GM21360 (cell line): Measurements from ENCODE around the gene GANC.
"Not testable (repeated sequence)": the region's sequence is repeated elsewhere in the genome, so short reads cannot be mapped to it uniquely, and the experiment has no call there.

Experiments
- ATAC-seq: cut with Tn5 transposase; IDR thresholded peaks from one replicate; pipeline ENCODE4 v1.9.1; 2021; ENCODE audit warnings: mild to moderate bottlenecking, moderate library complexity; ENCODE audit not compliant: unreplicated experiment

Gene GANC

GRCh38 chr15:42283671-42284070 lies 10.7 kb downstream of the GANC start:
- ATAC-seq, result no peak

DNA sequence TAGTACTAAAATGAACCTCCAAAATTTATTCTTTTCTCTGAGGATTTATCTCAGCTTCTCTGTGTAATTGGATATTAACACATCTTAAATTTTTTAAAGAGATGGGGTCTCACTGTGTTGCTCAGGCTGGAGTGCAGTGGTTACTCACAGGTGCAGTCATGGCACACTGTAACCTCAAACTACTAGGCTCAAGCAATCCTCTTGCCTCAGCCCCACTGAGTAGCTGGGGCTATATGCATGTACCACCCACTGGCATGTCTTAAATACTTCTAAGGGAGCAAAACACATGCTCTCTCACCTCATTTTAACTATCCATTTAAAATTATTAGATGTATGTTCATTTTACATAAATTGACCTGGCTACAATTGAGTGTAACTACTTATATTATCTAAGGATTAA lies 11.6 kb downstream of the GANC start:
- ATAC-seq, result no peak

GRCh38 chr15:42285034-42285433 lies 12.0 kb downstream of the GANC start:
- no peak for ATAC-seq

DNA sequence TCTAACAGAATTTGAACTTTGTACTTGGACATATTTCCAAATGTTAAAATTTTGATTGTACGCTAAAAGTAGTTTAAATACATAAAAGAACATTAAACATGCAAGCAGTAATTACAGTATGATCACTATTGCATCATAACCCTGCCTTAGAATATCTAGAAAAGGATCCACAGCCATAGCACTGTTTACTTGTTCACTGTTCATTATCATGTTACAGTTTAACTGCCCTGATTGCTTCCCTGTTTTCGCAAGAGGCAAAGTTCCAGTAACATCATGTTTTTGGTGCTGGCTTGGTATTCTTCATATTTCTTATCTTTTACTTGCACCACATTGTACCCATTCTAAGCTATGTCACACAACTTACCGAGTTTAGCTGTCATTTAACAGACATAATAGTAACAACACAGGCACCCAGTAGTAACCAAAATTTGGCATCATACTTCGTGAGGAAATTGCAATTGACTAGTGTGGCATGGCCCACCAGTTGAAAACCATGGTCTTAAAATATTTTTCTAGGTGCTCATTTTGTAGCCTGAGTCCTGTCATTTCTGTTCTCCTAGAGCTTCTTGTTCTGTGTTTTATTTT lies 13.5 kb downstream of the GANC start:
- no peak for ATAC-seq

- ATAC-seq, result no peak
Measured at GRCh38 chr15:42287931-42288330, 14.9 kb downstream of the GANC start.

GRCh38 chr15:42289166-42289565 lies 16.2 kb downstream of the GANC start:
- ATAC-seq, result no peak

DNA sequence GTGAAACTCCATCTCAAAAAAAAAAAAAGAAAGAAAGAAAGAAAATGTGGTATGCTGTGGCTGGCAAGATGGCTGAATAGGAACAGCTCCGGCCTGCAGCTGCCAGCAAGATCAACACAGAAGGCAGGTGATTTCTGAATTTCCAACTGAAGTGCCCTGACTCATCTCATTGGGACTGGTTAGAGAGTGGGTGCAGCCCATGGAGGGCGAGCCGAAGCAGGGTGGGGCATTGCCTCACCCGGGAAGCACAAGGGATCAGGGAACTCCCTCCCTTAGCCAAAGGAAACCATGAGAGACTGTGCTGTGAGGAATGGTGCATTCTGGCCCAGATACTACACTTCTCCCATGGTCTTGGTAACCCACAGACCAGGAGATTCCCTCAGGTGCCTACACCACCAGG lies 28.0 kb downstream of the GANC start:
- not testable (repeated sequence) for ATAC-seq

GRCh38 chr15:42306681-42307080 lies 33.7 kb downstream of the GANC start:
- ATAC-seq, result no peak

GRCh38 chr15:42313463-42313862 lies 40.5 kb downstream of the GANC start:
- no peak for ATAC-seq

GRCh38 chr15:42314818-42315217 lies 41.8 kb downstream of the GANC start:
- ATAC-seq, result no peak

DNA sequence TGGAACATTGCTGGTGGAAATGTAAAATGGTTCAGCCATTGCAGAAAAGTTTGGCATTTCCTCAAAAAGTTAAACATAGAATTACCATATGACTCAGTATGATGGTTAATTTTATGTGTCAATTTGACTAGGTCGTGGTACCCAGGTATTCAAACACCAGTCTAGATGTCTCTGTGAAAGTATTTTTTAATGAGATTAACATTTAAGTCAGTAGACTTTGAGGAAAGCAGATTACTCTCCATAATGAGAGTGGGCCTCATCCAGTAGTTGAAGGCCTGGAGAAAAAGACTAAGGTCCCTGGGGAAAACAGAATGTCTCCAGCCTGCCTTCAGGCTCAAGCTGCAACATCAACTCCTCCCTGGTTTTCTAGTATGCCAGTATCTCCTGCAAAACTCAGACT lies 42.5 kb downstream of the GANC start:
- no peak for ATAC-seq

- ATAC-seq, result not testable (repeated sequence)
Measured at GRCh38 chr15:42316282-42316805, 43.3 kb downstream of the GANC start.

DNA sequence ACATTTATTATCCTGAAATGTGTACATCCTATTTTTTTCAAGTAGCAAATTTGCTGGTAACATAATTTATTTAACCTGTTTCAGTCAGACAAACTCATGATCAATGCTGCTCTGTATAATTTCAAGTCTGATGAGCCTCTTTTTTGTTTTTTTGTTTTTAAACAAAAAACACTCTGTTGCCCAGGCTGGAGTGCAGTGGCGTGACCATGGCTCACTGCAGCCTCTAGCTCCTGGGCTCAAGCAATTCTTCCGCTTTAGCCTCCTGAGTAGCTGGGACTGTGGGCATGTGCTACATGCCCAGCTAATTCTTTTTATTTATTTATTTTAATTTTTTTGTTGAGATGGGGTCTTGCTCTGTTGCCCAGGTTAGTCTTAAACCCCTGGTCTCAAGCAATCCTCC lies 46.2 kb downstream of the GANC start:
- ATAC-seq, result no peak

DNA sequence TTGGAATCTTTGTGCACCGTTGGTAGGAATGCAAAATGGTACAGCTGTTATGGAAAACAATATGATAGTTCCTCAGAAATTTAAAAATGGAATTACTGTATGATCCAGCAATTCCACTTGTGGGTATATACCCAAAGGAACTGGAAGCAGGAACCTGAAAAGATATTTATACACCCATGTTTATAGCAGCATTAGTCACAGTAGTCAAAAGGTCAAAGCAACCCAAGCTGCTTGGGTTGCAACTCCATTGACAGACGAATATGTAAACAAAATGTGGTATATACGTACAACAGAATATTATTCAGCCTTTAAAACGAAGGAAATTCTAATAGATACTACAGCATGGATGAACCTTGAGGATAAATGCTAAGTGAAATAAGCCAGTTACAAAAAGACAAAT lies 51.3 kb downstream of the GANC start:
- ATAC-seq, result no peak

GRCh38 chr15:42329161-42329560 lies 56.2 kb downstream of the GANC start:
- no peak for ATAC-seq

- ATAC-seq, result no peak
Measured at GRCh38 chr15:42329992-42330391, 57.0 kb downstream of the GANC start.

DNA sequence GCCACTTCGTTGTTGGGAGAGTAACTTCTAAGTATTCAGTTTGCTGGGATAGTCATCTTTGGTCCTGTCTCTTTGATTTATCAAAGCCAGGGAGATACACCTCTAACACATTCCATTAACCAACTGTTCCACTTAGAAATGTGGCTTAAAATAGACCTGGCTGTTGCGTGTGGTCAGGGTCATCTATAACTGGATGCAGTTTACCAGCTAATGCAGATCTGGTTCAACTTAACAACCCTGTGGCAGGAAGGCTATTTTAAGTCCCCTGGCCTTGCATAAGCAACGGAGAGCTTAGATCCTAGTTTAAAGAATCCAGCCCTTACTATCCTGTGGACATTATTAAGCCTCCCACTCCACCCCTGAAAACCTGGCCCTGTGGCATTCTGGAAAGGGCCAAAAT lies 58.2 kb downstream of the GANC start:
- no peak for ATAC-seq

DNA sequence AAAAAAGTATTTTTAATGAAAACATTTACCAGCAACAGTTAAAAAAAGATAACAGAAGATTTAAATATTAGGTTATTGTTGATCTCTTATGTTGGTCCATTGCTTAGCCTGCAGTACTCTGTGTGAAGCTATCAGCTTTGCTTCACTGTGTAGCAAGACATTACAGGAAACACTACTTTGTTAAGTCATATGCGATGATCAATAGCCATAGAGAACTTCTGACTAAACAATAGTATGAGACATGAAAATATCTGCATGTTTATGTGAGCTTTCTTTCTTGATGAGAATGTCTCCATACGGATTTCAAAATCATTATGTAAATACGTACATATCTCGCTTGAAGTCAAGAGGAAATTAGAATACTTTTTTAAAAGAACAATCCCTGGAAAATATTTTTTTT lies 59.3 kb downstream of the GANC start:
- no peak for ATAC-seq

DNA sequence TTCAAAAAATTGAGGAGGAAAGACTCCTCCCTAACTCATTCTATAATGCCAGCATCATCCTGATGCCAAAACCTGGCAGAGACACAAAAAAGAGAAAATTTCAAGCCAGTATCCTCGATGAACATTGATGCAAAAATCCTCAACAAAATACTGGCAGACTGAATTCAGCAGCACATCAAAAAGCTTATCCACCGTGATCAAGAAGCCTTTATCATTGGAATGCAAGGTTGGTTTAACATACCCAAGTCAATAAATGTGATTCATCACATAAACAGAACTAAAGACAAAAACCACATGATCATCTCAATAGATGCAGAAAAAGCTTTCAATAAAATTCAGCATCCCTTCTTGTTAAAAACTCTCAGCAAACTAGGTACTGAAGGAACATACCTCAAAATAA lies 62.1 kb downstream of the GANC start:
- no peak for ATAC-seq

GRCh38 chr15:42336650-42337049 lies 63.6 kb downstream of the GANC start:
- not testable (repeated sequence) for ATAC-seq

DNA sequence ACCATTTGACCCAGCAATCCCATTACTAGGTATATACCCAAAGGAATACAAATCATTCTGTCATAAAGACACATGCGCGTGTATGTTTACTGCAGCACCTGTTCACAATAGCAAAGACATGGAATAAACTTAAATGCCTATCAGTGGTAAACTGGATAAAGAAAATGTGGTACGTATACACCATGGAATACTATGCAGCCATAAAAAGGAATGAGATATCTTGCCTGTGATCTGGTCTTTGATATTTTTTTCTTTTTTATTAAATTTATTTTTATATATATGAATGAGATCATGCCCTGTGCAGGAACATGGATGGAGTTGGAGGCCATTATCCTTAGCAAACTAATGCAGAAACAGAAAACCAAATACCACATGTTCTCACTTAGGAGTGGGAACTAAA lies 64.1 kb downstream of the GANC start:
- not testable (repeated sequence) for ATAC-seq

DNA sequence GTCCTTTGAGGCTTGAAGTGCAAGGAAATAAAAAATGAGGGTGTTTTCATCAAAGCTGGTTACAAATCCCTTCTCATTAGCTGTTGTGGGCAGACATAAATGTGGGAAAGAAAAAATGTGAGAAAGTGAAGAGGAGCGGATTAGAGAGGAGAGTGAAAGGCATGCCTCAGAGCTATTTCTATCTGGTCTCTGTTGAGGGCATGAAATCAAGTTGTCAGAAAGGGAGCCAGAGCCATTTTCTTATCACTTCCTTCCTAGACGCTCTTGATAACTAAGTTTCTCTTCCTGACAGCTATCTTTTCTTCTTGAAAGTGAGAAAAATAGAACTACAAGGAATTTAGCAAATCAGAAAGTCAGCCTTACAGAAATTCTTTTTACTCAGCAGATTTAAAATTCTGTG lies 65.5 kb downstream of the GANC start:
- ATAC-seq, result no peak

- ATAC-seq, result no peak
Measured at GRCh38 chr15:42343596-42344232, 70.7 kb downstream of the GANC start.
